Kidney (tissue), 22 donors: ENCODE measurements around the gene MS4A18. TPM values are rescaled to one million over a fixed set of nuclear protein-coding genes. Genes with fewer than 3 reads are reported as not detected.
"Not testable (repeated sequence)": the region's sequence is repeated elsewhere in the genome, so short reads cannot be mapped to it uniquely, and the experiment has no call there.

Source experiments
- DNase-seq, 5 donors: peaks; one replicate each; pipeline ENCODE4 v3.0.0-alpha.2; 2013 to 2020
- FAIRE-seq: peaks from 2 replicates; lab custom pipeline; 2012; peaks lifted over from hg19 to GRCh38; lab: Jason Lieb, UNC
- H3K27ac ChIP-seq, 2 donors: one replicate each; pipeline ENCODE4 v1.7.0; 2013; ENCODE audit warnings: low read depth in 2 of 2, low read length in 2 of 2, inconsistent platforms in 1 of 2
- H3K27me3 ChIP-seq: one replicate; pipeline ENCODE4 v1.7.1; 2013; ENCODE audit warnings: low read length, inconsistent platforms; ENCODE audit not compliant: control insufficient read depth, insufficient read depth
- H3K36me3 ChIP-seq, 3 donors: one replicate each; pipeline versions ENCODE4 v1.7.0 to v1.7.1; 2013; ENCODE audit warnings: low read length in 3 of 3, control low read depth in 1 of 3, inconsistent platforms in 1 of 3; ENCODE audit not compliant: insufficient read depth in 3 of 3, control insufficient read depth in 2 of 3
- H3K4me1 ChIP-seq, 3 donors: one replicate each; pipeline versions ENCODE4 v1.7.0 to v1.7.1; 2013; ENCODE audit warnings: low read length in 3 of 3, inconsistent platforms in 1 of 3, low read depth in 1 of 3; ENCODE audit not compliant: control insufficient read depth in 2 of 3, insufficient read depth in 2 of 3
- H3K4me3 ChIP-seq, 3 donors: one replicate each; pipeline versions ENCODE4 v1.7.0 to v1.8.1; 2013; ENCODE audit warnings: low read length in 3 of 3, control low read depth in 1 of 3, inconsistent platforms in 1 of 3
- H3K9ac ChIP-seq, 3 donors: one replicate each; pipeline versions ENCODE4 v1.7.0 to v1.7.1; 2013; ENCODE audit warnings: low read length in 3 of 3, control low read depth in 1 of 3, inconsistent platforms in 1 of 3
- H3K9me3 ChIP-seq, 3 donors: one replicate each; pipeline versions ENCODE4 v1.7.0 to v1.7.1; 2013; ENCODE audit warnings: low read length in 3 of 3, control low read depth in 1 of 3, inconsistent platforms in 1 of 3; ENCODE audit not compliant: control insufficient read depth in 2 of 3, insufficient read depth in 1 of 3
- CTCF ChIP-seq: IDR thresholded peaks from 3 replicates; pipeline ENCODE4 v1.5.1; 2012; ENCODE audit warnings: mild to moderate bottlenecking, moderate library complexity, borderline replicate concordance; ENCODE audit not compliant: insufficient read depth; ENCODE audit errors: extremely low read depth
- intact Hi-C: fragments of 100-400 bp; cut with DNase I; formaldehyde crosslinking; loops from one replicate; pipeline ENCODE4 v1.11.1; 2022
- long read RNA-seq, 10 donors: library from polyadenylated mRNA in 1 of 10; unstranded in 1 of 10; transcript quantifications; one replicate each; pipeline ENCODE4 v2.0.0 and lab custom pipeline, GENCODE V29; 2021 to 2026
- polyA plus RNA-seq: library from polyadenylated mRNA; stranded (reverse); fragments of 350-450 nt; fragmentation: Illumina TruSeq; extraction: RNeasy Lipid Tissue Mini Kit (QIAGEN cat#74804); gene quantifications from one replicate; pipeline ENCODE4 v1.2.3, GENCODE V29; 2014; ENCODE audit warnings: low read depth, low replicate concordance; ENCODE audit not compliant: insufficient read depth
- total RNA-seq: library from RNA; stranded (reverse); fragmentation: NEBNext Ultra II Directional; extraction: Animal tissue kit (Norgen Biotek cat#: 25700); gene quantifications from one replicate; pipeline ENCODE4 v1.2.1, GENCODE V29; 2021
- donor health status: control.
- donor health status: control.
- donor health status: control.
- donor health status: control.
- donor health status: control.
- donor health status: DM: yes; HTN: yes; CAD: no.
- donor health status: Normal renal cell carcinoma (clear cell type).

MS4A18 gene
- not detected for total RNA-seq
- polyA plus RNA-seq, result not detected
- long read RNA-seq, donor 1, result 0 reads
- long read RNA-seq, donor 2, result 0 reads
- long read RNA-seq, donor 3, result 0 reads
- long read RNA-seq, donor 4, result 0 reads
- long read RNA-seq, donor 5, result 0 reads
- long read RNA-seq, donor 6, result 0 reads
- long read RNA-seq, donor 7, result 0 reads
- long read RNA-seq, donor 8, result 0 reads
- long read RNA-seq, donor 9, result 0 reads
- long read RNA-seq, donor 10, result 0 reads

GRCh38 chr11:60724420-60724819 is at the start of gene MS4A18:
Gene MS4A18, plus strand, starts transcription at chr11:60724720.
- Histone ChIP-seq H3K4me1 (no peaks in the 10 kb centered on the region), H3K4me3 (no peak within 1 kb of the TSS), H3K36me3 (no peaks in the 10 kb centered on the region), H3K9ac (no peak within 1 kb of the TSS), H3K27ac (no peak within 1 kb of the TSS), H3K9me3 (peaks cover 0 to 3% (median 0%) of the 10 kb centered on the region in 3 donors), H3K27me3 (no peaks in the 10 kb centered on the region)
- DNase-seq (no peak), FAIRE-seq (no peak)
- intact Hi-C loops, result no loop called here
- TF ChIP-seq CTCF, result no peak

DNA sequence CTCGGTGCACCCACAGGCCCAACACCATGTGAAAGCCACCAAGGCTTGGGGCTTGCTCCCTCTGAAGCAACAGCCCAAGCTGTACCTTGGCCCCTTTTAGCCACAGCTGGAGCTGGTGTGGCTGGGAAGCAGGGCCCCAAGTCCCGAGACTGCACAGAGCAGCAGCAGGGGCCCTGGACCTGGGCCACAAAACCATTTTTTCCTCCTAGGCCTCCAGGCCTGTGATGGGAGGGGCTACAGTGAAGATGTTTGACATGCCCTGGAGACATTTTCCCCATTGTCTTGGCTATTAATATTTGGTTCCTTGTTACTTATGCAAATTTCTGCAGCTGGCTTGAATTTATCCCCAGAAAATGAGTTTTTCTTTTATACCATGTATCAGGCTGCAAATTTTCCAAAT is 46.3 kb upstream of the MS4A18 start:
- H3K27ac ChIP-seq, H3K36me3 ChIP-seq, H3K27me3 ChIP-seq, FAIRE-seq, DNase-seq, H3K4me3 ChIP-seq, H3K9ac ChIP-seq, intact Hi-C loops, H3K9me3 ChIP-seq, H3K4me1 ChIP-seq: not testable (repeated sequence)

DNA sequence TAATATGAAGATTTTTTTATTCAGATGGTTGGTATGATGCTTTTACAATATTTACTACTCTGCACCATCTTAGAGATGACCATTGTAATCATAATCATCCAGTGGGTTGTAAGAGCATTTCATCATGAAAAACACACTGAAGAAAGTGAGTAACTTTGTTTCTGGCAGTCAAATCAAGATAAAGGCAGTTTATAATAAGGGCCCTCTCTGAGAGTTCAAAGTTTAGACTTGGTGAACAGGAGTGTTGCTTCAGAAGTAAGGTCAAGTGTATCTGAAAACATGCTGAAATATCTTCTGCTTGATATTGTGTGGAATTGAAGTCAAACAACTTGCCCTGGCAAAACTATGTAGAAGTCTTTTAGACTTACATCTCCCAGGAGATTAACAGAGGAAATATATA is 44.6 kb upstream of the MS4A18 start:
- H3K9ac ChIP-seq, result no peak overlapping the region
- intact Hi-C loops, result no loop called here
- H3K9me3 ChIP-seq, result peaks cover 0 to 2% (median 0%) of the 10 kb centered on the region in 3 donors
- DNase-seq, result no peak
- no peaks in the 10 kb centered on the region for H3K4me1 ChIP-seq
- no peak overlapping the region for H3K27ac ChIP-seq
- no peaks in the 10 kb centered on the region for H3K27me3 ChIP-seq
- no peak for FAIRE-seq
- TF ChIP-seq CTCF, result no peak
- H3K36me3 ChIP-seq, result no peaks in the 10 kb centered on the region
- H3K4me3 ChIP-seq, result no peak overlapping the region

DNA sequence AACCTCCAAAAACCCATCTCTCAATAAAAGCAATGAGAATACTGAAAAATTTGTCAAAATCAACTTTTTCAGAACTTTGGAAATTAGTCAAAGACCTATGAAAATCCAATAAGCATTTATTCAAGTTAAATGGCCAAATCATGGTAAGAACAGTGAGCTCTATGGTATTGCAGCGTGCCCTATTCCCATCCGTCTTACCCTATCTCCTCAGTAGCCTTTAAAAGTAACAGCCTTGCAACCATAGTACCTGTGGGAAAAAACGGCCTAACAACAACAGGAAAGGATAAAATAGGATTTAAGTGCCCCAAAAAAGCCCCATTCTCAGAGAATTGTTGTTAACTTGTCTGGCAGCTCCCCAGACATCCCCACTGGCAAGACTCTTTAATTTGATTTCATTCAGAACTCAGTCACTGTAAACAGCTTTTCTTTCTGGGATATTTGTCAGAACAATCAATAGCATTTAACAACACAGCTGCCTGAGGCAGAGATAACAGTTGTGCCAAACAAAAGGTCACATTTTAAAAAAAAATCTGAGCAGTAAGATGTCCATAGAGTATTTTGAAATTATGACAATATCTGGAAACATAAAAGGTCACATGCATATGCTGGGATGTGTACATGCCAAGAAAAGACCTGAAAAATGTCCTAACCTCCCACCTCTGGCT is 43.9 kb upstream of the MS4A18 start:
- Histone ChIP-seq H3K27me3 (no peaks in the 10 kb centered on the region), H3K36me3 (no peaks in the 10 kb centered on the region), H3K4me1 (no peaks in the 10 kb centered on the region), H3K9me3 (peaks cover 0 to 2% (median 0%) of the 10 kb centered on the region in 3 donors), H3K4me3 (no peak overlapping the region), H3K9ac (no peak overlapping the region), H3K27ac (no peak overlapping the region)
- TF ChIP-seq CTCF, result no peak
- intact Hi-C loops, result no loop called here
- FAIRE-seq, result no peak
- DNase-seq, result no peak

DNA sequence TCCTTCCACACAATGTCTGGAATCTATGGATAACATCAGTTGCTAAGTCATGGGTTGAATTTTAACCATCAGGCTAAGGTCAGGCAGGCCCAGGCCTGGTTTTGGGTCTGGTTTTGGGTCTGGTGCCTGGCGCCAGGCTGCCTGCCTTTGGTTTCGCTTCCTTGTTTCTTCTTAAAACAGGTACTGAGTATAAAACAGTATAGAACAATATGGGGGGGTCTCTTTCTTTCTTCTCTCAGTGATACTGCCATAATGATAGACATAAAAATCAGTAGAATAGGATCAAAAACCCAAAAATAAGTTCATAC is 40.0 kb upstream of the MS4A18 start:
- H3K27me3 ChIP-seq, intact Hi-C loops, H3K27ac ChIP-seq, H3K9me3 ChIP-seq, FAIRE-seq, H3K36me3 ChIP-seq, DNase-seq, H3K4me3 ChIP-seq, H3K9ac ChIP-seq, H3K4me1 ChIP-seq: not testable (repeated sequence)
